ENCODE measurements around the gene MFSD12. TPM values are rescaled to one million over a fixed set of nuclear protein-coding genes. Genes with fewer than 3 reads are reported as not detected.

MFSD12 gene
- total RNA-seq, 4 donors from 2014 or later: 76.5 to 146 (median 104) TPM

DNA sequence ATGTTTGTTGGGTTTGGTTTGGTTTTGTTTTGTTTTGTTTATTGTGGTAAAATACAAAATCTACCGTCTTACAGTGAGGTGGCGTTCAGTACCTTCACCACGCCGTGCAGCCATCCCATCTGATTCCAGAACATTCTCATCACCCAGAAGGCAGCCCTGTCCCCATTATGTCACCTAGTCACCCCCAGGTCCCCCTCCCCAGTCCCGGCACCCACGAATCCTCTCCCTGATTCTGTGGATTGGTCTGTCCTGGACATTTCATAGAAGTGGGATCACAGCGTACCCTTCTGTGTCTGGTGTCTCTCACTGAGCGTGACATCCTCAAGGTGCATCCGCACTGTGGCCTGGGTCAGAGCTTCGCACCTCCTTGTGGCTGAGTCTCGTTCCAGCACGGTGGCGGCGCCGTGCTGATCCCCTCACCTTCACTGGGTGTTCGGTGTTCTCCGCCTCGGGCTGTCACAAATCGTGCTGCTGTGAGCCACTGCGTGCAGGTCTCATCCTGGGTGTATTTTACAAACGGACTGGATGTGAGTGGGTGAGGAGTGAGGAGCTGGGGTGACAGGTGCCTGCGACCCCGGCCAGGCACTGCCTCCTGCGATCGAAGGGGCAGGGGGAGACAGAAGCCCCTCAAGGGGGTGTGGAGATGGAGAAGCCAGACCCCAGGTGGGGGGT is 19.0 kb downstream of the MFSD12 start:
- DNase-seq: no peak
- Histone ChIP-seq H3K4me1 (no peaks in the 10 kb centered on the region), H3K9me3 (no peaks in the 10 kb centered on the region), H3K27me3 (no peaks in the 10 kb centered on the region), H3K27ac (no peak overlapping the region), H3K4me3 (no peak overlapping the region), H3K36me3 (peaks cover 0 to 34% (median 0%) of the 10 kb centered on the region in 3 donors)
- TF ChIP-seq, protein P1, sequence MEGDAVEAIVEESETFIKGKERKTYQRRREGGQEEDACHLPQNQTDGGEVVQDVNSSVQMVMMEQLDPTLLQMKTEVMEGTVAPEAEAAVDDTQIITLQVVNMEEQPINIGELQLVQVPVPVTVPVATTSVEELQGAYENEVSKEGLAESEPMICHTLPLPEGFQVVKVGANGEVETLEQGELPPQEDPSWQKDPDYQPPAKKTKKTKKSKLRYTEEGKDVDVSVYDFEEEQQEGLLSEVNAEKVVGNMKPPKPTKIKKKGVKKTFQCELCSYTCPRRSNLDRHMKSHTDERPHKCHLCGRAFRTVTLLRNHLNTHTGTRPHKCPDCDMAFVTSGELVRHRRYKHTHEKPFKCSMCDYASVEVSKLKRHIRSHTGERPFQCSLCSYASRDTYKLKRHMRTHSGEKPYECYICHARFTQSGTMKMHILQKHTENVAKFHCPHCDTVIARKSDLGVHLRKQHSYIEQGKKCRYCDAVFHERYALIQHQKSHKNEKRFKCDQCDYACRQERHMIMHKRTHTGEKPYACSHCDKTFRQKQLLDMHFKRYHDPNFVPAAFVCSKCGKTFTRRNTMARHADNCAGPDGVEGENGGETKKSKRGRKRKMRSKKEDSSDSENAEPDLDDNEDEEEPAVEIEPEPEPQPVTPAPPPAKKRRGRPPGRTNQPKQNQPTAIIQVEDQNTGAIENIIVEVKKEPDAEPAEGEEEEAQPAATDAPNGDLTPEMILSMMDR (IDR thresholded peaks at IDR 0.05): no peak
- TF ChIP-seq POLR2A (IDR thresholded peaks at IDR 0.05): no peak

DNA sequence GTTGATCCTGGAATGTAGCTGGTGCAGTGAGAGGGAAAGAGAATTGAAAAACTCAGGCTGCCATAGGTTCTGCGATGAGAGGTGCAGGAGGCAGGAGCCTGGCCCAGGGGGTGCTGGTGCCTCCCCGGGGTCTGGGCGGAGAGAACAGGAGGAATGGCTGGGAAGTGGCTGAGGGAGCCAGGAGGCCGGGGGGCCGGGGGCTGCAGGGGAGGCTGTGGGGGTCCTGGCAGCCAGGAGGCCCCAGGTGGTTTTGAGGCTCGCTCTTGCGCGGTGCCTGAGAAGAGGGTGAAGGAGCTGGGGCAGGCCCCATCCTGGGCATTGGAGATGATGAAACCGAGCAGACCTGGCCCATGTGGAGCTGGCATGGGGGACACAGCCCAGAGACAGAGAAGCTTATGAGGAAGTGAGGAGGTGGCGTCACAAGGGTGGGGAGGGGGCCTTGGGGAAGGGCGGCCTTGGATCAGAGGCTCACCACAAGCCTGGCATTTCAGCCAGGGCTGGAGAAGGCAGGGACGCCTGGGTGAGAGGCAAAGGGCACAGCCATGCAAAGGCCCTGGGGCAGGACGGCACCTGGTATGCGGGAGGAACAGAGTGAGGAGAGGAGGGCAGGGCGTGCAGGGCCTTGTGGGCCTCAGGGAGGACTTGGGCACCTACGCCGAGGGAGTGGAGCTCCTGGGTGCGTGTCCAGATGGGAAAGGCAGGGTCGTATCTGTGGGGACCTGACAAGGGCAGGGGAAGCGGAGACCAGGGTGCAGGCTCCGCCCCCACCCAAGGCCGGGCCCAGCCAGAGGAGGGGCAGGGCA is 19.7 kb downstream of the MFSD12 start:
- Histone ChIP-seq H3K36me3 (peaks cover 0 to 37% (median 0%) of the 10 kb centered on the region in 3 donors), H3K27ac (no peak overlapping the region), H3K9me3 (no peaks in the 10 kb centered on the region), H3K4me3 (no peak overlapping the region), H3K4me1 (no peaks in the 10 kb centered on the region), H3K27me3 (no peaks in the 10 kb centered on the region)
- no peak for TF ChIP-seq POLR2A (IDR thresholded peaks at IDR 0.05)
- TF ChIP-seq, protein P1 (IDR thresholded peaks at IDR 0.05): no peak
- no peak for DNase-seq

DNA sequence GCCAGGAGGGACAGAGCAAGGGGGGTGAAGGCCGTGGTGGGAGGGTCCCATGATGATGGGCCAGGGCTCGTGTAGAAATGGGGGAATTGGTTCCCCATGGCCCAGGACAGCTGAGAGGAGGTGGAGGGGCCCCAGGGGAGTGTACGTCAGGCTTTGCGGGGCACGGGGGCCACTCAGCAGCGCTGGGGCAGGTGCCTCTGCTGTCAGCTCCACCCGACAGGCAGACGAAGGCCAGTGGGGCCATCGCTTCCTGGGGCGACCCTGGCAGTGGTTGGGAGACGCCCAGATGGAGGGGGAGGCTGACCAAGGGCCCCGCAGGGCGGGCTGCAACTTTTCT is 20.3 kb downstream of the MFSD12 start:
- TF ChIP-seq, protein P1 (IDR thresholded peaks at IDR 0.05): no peak
- no peak for TF ChIP-seq POLR2A (IDR thresholded peaks at IDR 0.05)
- H3K27me3 ChIP-seq: no peaks in the 10 kb centered on the region
- H3K27ac ChIP-seq: no peak overlapping the region
- no peaks in the 10 kb centered on the region for H3K4me1 ChIP-seq
- no peak overlapping the region for H3K4me3 ChIP-seq
- DNase-seq: no peak
- peaks cover 0 to 43% (median 0%) of the 10 kb centered on the region in 3 donors for H3K36me3 ChIP-seq
- H3K9me3 ChIP-seq: no peaks in the 10 kb centered on the region

GRCh38 chr19:3536429-3537100 is 20.8 kb downstream of the MFSD12 start:
- Histone ChIP-seq H3K4me1 (no peaks in the 10 kb centered on the region), H3K27me3 (no peaks in the 10 kb centered on the region), H3K9me3 (no peaks in the 10 kb centered on the region), H3K4me3 (no peak overlapping the region), H3K36me3 (peaks cover 0 to 48% (median 0%) of the 10 kb centered on the region in 3 donors), H3K27ac (no peak overlapping the region)
- no peak for DNase-seq
- TF ChIP-seq, protein P1 (IDR thresholded peaks at IDR 0.05): no peak
- TF ChIP-seq POLR2A (IDR thresholded peaks at IDR 0.05): no peak

DNA sequence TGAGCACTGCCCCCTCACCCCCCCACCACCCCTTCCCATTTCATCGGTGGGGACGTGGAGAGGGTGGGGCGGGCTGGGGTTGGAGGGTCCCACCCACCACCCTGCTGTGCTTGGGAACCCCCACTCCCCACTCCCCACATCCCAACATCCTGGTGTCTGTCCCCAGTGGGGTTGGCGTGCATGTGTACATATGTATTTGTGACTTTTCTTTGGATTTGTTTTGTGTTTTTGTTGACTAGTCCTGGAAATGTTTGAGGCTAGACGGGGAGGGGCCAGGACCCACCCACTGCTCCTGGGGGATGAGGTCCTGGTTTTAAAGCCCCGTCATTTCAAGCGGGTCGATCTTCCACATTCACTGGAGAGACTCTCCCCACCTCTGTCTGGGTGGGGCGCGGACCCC is 21.4 kb downstream of the MFSD12 start:
- Histone ChIP-seq H3K4me1 (no peaks in the 10 kb centered on the region), H3K27me3 (no peaks in the 10 kb centered on the region), H3K4me3 (no peak overlapping the region), H3K9me3 (no peaks in the 10 kb centered on the region), H3K27ac (no peak overlapping the region), H3K36me3 (peaks cover 0 to 54% (median 0%) of the 10 kb centered on the region in 3 donors)
- TF ChIP-seq, protein P1 (IDR thresholded peaks at IDR 0.05): no peak
- TF ChIP-seq POLR2A (IDR thresholded peaks at IDR 0.05): no peak
- DNase-seq: no peak
